ENCODE measurements around the gene COL6A6.

COL6A6 gene, protein sequence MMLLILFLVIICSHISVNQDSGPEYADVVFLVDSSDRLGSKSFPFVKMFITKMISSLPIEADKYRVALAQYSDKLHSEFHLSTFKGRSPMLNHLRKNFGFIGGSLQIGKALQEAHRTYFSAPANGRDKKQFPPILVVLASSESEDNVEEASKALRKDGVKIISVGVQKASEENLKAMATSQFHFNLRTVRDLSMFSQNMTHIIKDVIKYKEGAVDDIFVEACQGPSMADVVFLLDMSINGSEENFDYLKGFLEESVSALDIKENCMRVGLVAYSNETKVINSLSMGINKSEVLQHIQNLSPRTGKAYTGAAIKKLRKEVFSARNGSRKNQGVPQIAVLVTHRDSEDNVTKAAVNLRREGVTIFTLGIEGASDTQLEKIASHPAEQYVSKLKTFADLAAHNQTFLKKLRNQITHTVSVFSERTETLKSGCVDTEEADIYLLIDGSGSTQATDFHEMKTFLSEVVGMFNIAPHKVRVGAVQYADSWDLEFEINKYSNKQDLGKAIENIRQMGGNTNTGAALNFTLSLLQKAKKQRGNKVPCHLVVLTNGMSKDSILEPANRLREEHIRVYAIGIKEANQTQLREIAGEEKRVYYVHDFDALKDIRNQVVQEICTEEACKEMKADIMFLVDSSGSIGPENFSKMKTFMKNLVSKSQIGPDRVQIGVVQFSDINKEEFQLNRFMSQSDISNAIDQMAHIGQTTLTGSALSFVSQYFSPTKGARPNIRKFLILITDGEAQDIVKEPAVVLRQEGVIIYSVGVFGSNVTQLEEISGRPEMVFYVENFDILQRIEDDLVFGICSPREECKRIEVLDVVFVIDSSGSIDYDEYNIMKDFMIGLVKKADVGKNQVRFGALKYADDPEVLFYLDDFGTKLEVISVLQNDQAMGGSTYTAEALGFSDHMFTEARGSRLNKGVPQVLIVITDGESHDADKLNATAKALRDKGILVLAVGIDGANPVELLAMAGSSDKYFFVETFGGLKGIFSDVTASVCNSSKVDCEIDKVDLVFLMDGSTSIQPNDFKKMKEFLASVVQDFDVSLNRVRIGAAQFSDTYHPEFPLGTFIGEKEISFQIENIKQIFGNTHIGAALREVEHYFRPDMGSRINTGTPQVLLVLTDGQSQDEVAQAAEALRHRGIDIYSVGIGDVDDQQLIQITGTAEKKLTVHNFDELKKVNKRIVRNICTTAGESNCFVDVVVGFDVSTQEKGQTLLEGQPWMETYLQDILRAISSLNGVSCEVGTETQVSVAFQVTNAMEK (N-terminal part only)

DNA sequence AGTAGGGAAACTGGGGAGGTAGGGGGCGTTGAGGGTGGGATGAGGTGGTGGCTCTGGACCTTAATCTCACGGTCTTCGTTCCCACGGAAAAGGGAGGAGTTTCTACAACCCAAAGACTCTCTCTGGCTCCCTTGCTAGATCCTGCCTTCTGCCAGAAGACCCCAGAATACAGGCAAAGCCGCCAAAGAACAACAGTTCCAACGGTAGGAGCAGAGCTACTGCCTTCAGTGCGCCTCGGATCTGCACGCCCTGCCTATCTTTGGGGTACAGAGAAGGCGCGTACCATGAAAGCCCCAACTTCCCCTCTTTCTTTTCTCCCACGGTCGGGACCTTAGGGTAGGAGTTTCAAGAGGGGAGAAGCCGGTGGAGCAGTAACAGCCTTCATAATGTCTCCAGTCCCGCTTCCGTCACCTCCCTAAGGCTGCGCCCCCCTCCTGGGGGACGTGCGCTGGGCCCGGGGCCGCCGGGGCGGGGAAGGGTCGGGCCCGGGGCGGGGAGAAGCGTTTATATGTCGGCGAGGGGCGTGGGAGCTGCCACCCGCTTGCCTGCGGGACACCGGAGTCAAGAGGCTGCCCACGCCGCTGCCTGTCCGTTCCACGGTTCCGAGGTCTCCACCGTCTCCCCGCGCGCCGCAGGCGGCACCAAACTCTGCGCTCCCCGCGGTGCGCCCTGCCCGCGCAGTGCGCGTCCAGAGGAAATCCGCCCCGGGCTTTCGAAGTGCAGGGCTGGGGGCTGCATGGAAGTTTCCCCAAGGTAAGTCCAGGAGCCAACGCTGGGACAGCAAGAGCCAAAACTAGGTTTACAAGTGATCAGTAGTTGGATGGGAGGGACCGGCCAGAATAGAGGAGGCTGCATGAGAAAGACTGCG is at the start of gene COL6A6:
COL6A6 (plus strand) TSS at position 533 of the 868 bp plus-strand sequence. CDS start 43,188 bp downstream, outside the sequence.
- intact Hi-C loops (cut with DNase I) = no loop called here
- peak in 3 of 10 donors; percentile 10 to 76 (median 39) for DNase-seq

DNA sequence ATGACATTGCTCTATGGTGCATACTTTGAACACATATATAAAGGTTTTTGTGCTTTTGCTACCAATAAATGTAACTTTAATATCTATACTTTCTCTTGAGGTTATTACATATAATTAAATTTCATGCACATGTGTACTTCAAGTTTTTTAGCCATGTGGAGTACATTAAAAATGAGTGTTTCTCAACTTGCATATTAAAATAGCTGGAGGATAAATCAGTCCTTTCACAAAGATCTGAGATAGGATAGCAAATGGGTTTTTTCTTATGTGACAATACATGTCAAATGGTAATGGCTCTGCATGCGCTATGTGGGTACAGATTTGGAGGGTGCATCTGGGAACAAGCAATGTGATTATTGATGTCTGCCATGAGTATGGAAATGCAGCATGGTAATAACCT is 48.7 kb upstream of the COL6A6 start:
- no peak for DNase-seq
- intact Hi-C loops (cut with DNase I) = no loop called here

DNA sequence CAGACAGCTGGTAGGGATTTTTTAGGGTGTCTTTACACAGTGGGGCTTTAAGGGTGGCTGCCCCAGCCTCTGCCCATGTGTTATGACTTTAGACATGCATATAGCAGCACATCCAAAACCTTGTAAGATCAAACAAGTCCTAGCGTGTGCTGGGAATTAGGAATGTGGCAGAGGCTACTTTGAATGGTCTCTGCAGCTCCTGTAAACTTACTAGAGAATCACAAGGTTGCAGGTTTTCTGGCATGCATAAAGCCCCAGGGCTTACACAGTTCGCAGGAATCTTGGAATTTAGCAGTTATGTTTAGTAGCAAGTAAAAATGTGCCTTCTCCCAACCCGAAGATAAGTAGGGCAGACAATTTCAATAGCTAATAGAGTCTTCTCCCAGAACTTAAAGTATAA is 46.9 kb upstream of the COL6A6 start:
- no peak for DNase-seq
- intact Hi-C loops (cut with DNase I) = no loop called here

DNA sequence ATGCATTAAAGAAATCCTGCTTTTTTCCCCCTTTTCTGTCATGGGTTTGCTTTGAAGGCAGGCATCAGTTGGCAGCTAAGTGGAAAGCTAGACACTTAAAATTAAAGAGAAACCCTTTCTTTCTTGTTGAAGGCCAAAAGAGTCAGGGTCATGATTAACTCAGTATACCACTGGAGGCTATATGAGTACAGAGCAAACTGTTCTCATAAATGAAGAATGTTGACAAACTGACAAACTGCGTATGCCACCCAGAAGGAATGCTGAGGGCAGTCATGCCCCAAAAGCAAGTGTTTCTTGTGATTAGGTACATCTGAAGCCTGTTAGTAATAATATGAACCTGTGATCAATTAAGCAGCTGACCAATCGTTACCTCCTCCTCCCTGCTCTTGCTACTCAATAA is 43.6 kb upstream of the COL6A6 start:
- intact Hi-C loops (cut with DNase I) = no loop called here
- DNase-seq = no peak

DNA sequence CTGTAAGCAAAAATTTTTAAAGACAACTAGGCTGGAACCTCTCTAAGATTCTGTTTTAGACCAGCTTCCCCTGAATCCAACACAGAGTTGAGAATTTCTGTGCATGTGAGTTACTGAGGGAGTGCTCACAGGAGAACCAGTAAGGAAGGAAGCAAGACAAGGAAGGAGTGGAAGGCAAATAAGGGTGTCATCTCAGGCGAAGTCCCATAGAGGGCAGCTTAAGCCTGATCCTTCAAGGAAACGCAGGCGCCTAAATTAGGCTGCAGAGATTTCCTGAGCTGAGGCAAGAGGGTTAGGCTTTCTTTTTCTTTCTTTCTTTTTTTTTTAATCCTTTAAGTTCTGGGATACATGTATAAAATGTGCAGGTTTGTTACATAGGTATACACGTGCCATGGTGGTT is 36.2 kb upstream of the COL6A6 start:
- DNase-seq = no peak
- intact Hi-C loops (cut with DNase I) = no loop called here

DNA sequence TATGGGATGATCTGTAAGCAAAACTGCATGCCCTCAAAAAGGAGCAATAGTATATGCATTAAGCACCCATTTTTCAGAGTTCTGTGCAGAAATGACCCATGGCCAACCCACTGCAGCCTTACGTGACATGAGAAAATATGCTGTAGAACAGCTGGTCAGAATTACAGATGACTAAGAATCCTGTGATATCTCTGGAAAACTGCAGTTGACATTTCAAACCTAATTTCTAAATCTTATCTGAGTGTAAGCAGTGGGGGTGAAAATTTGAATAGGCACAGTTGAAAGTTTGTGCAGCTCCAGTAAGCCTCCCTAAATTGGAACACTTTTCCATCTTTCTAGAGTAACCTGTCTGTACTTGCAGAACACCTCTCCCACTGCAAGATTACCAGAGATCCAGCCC is 28.7 kb upstream of the COL6A6 start:
- intact Hi-C loops (cut with DNase I) = no loop called here
- DNase-seq = no peak

DNA sequence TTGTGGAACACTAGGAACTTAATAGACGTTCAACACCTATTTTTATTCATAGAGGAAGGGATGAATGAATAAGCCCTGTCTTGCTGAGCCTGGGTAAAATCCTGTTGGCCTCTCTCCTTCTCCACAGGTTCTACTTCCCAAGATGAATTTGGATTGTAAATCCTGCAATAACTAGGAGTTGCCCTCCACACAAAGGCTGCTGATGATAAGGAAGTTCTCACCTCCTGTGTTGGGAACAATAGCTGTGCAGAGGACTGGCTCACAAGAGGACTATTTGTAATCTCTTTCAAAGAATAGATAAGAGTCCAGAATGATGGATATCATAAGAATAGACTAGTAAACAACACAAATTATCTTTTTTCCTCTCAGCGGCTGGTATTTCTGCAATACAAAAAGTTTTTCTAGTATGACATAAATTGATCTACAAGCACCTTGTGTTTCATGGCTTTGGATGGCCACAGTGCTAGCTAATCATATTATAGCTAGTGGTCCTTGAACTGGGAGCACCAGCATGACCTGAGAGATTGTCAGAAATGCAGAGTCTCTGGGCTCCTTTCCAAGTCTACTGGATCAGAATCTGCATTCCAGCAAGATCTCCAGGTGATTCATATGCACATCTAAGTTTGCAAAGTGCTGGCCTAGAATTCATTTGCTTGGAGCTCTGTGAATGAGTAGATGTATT is 28.1 kb upstream of the COL6A6 start:
- intact Hi-C loops (cut with DNase I) = no loop called here
- no peak for DNase-seq

DNA sequence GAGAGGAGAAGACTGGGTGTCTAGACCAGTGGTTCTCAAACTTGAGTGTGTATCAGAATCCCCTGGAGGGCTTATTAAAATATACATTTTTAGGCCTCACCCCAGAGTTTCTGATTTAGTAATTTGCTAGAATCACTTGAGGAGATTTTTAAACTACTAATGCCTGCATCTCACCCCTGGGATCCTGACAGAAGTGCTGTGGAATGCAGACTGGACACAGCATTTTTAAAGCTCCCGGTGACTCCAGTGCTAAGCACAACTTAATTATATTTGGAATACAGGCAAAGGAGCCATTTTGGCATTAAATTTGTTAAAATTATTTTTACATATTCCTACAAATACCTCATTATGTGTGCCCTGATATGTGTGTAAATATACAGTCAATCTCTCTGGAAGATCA is 26.7 kb upstream of the COL6A6 start:
- intact Hi-C loops (cut with DNase I) = no loop called here
- DNase-seq = no peak

DNA sequence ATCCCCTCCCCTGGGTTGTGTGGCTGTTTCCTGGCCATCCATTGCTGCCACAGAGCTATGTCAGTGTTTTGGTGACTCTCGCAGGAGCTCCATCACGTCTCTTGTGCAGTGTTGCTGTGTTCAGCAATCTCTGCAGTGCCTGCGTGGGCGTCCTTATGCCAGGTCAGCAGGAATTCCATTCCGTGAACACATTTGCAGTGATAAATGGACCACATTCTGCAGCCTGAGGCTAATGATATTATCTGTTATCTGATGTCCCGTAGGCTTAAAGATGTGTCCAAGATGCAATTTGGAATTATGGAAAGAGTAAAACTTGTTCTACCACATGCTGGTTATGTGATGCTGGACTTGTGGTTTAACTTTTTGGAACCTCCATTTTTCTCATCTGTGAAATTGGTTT is 25.5 kb upstream of the COL6A6 start:
- peak in 2 of 10 donors; percentile 39 to 69 for DNase-seq

DNA sequence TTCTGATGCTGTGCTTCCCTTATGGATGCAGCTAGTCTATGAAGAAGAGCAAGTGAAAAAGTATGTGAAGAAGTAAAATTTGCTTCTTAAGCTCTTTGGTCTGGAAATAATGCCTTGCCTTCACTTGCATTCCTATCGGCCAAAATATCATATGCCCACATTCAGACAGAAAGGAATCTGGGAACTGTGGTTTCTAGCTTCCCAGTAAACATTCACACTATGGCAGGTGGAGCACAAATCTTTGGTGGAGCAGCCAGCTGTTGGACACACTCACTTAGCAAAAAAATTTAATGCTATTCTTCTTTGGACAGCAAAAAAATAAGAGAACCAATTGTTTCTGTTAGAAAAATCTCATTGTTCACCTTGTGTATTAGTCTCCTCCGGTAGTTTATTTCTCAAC is 12.3 kb upstream of the COL6A6 start:
- no peak for DNase-seq
- intact Hi-C loops (cut with DNase I) = no loop called here

More for the DNA sequence above, 25.5 kb upstream of the COL6A6 start:
- intact Hi-C loops (cut with DNase I) = no loop called here

DNA sequence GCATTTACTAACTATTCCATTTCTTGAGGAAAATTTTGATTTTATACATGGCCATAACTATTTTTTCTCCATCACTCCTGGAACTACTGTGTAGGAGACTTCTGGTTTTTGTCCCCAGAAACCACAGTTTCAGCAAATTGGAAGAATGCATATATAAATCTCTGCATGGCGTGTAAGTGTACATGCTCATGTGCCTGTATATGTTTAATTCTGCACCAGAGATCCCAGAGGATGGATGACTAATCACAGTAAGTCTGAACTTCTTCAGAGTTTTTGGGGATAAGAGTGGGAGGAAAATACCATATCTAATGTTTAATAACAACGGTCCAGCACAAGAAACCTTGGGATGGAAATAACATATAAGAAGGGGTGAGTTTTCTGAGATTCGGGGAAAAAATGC is 10.9 kb upstream of the COL6A6 start:
- DNase-seq = no peak
- intact Hi-C loops (cut with DNase I) = no loop called here

DNA sequence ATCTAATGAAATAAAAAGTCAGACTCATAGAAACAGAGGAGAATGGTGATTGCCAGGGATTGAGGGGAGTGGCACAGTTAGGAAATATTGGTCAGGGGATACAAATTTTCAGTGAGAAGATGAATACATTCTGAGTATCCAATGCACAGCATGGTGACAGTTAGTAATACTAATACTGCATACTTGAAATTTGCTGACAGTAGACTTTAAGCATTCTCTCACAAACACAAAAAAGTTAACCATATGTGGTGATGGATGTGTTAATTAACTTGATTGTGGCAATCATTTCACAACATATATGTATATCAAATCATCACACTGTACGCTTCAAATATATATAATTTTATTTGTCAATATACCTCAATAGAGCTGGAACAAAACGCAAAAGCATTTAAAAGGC is 9.2 kb upstream of the COL6A6 start:
- no peak for DNase-seq
- intact Hi-C loops (cut with DNase I) = no loop called here

DNA sequence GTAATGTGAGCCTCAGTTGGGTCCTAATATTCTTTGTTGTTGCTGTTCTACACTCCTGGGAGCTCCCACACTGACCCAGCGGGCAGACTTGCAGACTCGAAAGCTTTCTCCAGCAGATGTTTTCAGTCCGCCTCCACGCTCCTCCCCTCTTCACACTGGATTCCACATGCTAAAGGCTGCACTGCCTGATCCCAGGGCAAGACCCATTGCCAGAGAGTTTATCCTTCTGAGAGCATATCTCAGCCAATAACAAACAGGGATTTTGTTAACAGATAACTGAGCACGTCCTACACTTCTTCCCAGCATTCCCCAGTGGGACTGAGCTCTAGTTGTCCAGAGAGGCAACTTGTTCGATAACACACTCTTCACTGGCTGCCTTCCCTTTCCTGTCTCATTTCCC is 8.0 kb upstream of the COL6A6 start:
- DNase-seq = peak in 2 of 10 donors; percentile 24 to 49
- intact Hi-C loops (cut with DNase I) = no loop called here

DNA sequence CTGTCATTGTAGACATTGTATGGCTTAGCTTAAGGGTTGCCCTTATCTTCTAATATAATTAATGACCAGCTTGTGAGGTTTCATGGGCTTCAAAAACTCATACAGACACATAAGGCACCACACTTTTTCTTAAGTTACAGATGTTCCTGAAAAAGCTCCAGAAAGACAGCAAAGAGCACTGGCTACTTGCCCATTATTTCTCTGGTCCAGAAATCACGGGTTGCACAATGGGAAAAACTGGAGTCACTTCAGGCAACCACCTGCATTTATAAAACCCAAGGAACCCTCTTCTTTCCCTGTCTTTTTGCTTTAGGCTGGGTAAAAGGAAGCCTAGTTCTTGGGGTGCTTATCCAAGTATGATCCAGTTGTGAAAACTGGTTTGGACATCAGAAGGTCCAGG is 2.3 kb upstream of the COL6A6 start:
- intact Hi-C loops (cut with DNase I) = no loop called here
- no peak for DNase-seq

DNA sequence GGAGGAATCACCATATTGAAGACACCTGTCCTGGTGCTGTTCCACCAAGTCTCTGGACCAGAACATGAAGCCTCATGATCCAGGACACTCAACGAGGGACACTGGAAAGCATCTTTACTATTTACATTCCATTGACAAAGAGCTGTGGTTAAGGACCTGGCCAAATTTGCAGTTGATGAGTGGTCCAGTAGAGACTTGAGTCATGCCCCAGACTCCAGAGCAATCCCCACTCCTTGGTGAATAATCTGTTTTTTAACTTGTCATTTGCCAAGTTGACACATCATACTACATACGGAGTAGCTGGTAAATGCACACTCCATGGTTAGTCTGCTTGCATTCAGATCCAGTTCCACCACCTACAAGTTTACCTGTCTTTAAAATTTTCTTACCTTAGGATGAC is 1.2 kb upstream of the COL6A6 start:
- no peak for DNase-seq
- intact Hi-C loops (cut with DNase I) = no loop called here

DNA sequence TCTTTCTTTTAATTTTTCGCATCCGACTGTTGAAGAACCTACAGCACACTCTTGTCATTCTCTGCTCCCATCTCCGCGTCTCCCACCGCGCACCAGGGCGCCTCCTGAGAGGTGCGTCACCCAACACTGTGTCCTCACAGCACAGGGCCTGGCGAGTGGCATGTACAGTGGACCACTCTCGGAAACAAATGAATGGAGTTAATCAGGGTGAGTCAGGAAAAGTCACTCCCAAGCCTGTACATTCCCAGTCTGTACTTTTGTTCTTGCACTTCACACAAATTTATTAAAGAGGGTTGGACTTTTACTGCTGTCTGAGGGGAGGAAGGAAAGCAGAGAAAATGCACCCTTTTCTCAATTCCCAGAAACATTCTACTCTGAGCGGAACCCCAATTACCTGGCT is 625 bp downstream of the COL6A6 start:
- intact Hi-C loops (cut with DNase I) = no loop called here
- DNase-seq = peak in 2 of 10 donors; percentile 44 to 54

DNA sequence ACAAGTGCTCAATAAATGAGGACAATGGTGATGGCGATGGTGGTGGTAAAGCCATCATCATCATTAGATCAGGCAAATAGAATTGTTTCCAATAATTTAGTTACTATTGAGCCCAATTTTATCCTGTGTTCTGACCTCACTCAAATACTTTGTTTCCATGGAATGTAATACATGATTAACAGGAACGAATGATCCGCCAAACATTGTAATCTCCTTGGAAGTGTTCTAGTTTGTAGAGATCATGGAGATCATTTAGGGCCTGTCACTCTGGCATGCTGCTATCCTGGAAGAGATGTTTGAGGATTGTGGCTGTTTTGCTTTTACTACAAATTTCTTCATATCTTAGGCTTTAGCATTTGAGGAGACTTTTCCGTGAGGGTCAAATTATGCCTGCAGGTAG is 2.8 kb downstream of the COL6A6 start:
- intact Hi-C loops (cut with DNase I) = no loop called here
- DNase-seq = no peak

DNA sequence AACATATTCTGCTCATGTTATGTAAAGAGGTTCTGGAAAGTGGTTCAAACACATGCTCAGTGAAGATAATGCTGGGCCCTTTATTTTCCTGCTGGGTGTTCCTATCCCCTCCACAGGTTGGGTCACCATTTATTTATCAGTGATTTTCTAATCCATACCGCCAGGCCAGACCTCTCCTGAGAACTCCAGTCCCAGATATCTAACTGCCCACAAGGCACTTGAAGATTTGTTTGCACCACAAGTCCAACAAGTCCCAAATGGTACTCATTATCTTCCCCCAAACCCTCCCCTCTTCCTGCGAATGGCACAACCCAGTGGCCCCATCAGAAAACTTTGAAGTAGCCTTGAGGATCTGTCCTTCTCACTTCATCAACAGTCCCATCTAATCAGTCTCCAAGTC is 5.4 kb downstream of the COL6A6 start:
- intact Hi-C loops (cut with DNase I) = no loop called here

DNA sequence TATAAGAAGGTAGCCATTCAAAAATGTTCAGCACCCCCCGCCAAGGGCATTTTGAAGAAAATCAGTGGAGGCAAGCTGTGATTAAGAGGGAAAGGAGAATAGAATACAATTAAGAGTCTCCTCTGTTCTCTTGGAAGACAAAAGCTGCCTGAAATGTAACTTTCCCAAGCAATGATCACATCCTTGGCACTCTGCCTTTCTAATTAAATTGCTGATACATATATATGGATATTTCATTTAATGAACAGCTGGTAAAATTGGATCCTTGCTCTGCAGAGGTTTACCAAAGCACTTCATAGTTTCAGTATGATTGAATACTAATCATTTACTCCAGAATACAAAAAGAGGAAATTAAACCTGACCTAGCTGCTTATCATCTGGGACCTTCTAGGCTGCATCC is 10.4 kb downstream of the COL6A6 start:
- DNase-seq = no peak
- intact Hi-C loops (cut with DNase I) = no loop called here

More for the DNA sequence above, 5.4 kb downstream of the COL6A6 start:
- no peak for DNase-seq

Measured in posterior cingulate gyrus (tissue), 11 donors.